ENCODE results near the gene ARL15.
"Not testable (repeated sequence)": the region's sequence is repeated elsewhere in the genome, so short reads cannot be mapped to it uniquely, and the experiment has no call there.

The ARL15 gene

GRCh38 chr5:54310433-54311175 is at the start of gene ARL15:
Gene ARL15 (minus strand): TSS chr5:54310573.
- TF ChIP-seq CTCF (IDR thresholded peaks at IDR 0.05; ENCODE audit: insufficient read depth, missing control alignments), result no peak
- DNase-seq (ENCODE audit: insufficient read length, low spot score), result peak; percentile 81
- no peak for FAIRE-seq

GRCh38 chr5:54360089-54360488 is 49.7 kb upstream of the ARL15 start:
- no peak for TF ChIP-seq CTCF (IDR thresholded peaks at IDR 0.05; ENCODE audit: insufficient read depth, missing control alignments)
- no peak for DNase-seq (ENCODE audit: insufficient read length, low spot score)
- FAIRE-seq, result no peak

- DNase-seq (ENCODE audit: insufficient read length, low spot score), result no peak
- no peak for FAIRE-seq
- TF ChIP-seq CTCF (IDR thresholded peaks at IDR 0.05; ENCODE audit: insufficient read depth, missing control alignments), result no peak
These were observed 47.2 kb upstream of the ARL15 start for GRCh38 chr5:54357408-54358058.

GRCh38 chr5:54353933-54354564 is 43.7 kb upstream of the ARL15 start:
- FAIRE-seq; DNase-seq (ENCODE audit: insufficient read length, low spot score): not testable (repeated sequence)

GRCh38 chr5:54352580-54352979 is 42.2 kb upstream of the ARL15 start:
- not testable (repeated sequence) for FAIRE-seq; DNase-seq (ENCODE audit: insufficient read length, low spot score)

GRCh38 chr5:54347221-54347865 is 37.0 kb upstream of the ARL15 start:
- TF ChIP-seq CTCF (IDR thresholded peaks at IDR 0.05; ENCODE audit: insufficient read depth, missing control alignments), result no peak
- FAIRE-seq, result no peak
- DNase-seq (ENCODE audit: insufficient read length, low spot score), result no peak

GRCh38 chr5:54344653-54345052 is 34.3 kb upstream of the ARL15 start:
- TF ChIP-seq CTCF (IDR thresholded peaks at IDR 0.05; ENCODE audit: insufficient read depth, missing control alignments), result no peak
- FAIRE-seq, result no peak

GRCh38 chr5:54341971-54342370 is 31.6 kb upstream of the ARL15 start:
- no peak for TF ChIP-seq CTCF (IDR thresholded peaks at IDR 0.05; ENCODE audit: insufficient read depth, missing control alignments)
- no peak for DNase-seq (ENCODE audit: insufficient read length, low spot score)
- FAIRE-seq, result no peak

More at GRCh38 chr5:54344653-54345052, 34.3 kb upstream of the ARL15 start:
- DNase-seq (ENCODE audit: insufficient read length, low spot score), result no peak

Data from D721Med (cell line).